GM19351 (cell line): ENCODE measurements around the gene PFKFB1.

Experiments used
- ATAC-seq: cut with Tn5 transposase; IDR thresholded peaks from one replicate; pipeline ENCODE4 v1.9.1; 2021; ENCODE audit warnings: mild to moderate bottlenecking, moderate library complexity; ENCODE audit not compliant: unreplicated experiment

Gene PFKFB1

DNA sequence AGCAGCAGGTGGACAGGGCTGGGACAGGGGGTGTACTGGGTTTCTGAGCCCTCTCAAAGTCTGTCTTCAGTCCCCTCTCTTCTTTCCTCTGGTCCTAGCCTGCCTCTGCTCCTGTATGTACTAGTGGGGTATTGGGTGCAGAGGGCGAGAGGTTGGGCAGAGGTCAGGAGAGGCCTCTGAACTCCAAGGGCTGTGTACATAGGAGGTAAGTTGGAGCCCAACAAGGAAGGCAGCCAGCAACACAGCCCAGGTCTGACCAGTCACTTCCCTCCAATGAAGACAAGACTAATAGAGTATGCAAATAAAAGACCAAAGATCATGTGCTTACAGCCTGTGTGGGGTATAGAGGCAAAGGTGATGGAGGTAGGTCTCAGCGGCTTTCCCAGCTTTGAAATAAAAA lies at the start of gene PFKFB1:
Gene PFKFB1 (minus strand): TSS at position 90 of the 400 bp plus-strand sequence. CDS start 181 bp downstream, outside the sequence.
- ATAC-seq: no peak

DNA sequence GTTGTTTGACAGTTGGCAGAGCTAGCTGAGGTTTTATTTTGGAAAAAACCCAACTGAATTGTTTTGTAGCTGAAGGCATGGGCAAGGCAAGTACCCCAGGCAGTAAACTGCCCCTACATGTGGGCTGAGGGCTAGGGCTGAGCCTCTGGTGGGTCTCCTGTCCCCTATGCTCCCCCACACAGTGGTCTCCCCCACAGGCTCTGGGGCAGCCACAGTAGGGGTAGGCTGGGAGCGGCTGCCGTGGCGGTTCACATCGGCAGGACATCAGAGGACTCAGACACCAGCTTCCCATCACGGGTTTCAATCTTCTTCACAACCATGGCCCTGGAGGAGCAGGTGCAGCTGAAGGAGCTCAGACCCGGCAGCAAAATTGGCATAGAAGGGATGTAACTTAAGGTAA lies 47.5 kb upstream of the PFKFB1 start:
- ATAC-seq: no peak

DNA sequence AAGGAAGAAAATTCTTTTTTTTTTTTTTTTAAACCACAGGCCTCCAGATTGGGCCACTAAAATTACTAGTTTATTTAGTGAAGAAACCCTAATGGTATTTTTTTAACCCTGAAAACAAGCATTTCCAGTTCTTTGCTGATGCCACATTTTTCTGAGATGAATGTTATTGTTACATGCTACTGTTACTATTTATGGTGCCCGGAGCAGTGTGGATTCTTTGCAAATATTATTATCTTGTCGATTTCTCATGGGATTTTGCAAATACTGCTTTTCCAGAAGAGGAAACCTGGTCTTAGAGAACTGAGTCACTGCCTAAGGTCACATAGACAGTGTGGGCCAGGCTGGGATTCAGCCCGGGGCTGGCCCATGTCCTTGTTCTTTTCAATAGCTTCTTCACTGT lies 45.5 kb upstream of the PFKFB1 start:
- ATAC-seq: no peak

DNA sequence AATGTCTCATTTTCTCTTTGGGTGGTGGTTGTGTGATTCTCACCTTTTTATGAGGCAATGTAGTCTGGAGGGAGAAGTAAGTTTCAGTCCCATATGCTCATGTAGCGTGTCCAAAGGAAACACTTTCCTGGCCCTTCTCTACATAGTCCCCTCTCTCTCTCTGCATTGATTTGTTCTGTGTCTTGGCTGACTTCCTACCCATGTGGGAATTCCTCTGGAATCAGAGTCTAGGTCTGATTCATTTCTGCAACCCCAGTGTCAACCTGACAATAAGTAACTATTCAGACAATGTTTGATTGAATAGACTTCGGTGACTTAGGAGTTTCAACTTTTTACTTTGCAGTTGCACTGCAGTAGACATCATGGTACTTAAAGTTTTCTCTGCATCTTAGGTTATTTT lies 39.4 kb upstream of the PFKFB1 start:
- ATAC-seq: no peak

DNA sequence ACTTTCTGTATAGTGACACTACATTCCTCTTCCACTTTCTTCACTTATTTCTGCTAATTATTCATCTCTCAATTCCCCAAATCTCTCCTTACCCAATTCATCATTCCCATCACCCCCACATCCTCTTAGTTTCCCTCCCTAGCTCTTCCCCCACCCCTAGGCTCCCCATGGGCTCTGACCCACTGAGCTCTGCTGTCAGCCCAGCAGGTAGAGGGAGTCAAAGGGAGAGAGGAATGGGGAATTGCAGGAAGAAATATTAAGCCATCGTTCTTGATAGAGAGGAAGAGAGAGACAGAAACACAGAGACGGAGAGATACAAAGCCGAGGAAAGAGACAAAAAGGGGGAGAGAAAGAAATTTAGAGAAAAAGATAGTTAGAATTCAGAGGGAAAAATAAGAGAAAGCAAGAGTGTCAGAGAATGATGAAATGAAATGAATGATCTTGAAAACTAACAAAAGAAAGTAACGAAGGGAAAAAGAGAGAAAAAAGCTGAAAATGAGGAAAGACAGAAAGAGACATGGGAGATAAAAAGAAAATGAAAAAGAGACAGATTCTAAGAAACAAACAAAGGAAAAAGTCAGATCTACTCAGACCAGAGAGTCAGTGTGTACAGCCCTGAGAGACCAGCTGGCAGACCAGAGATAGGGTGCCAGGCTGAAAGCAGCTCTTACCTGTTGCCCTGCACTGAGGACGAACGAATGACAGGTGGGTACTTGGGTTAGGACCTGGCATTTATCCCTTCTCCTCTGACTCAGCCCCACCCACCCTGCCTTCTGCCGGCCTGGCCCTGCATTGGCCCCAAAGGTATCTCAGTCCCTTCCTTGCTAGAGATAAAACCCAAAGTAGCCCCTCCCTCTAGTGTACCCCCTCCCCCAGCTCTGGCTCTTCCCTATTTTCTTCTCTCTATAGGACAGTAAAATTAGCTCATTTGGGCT lies 36.5 kb upstream of the PFKFB1 start, which contains the start of gene ALAS2:
Gene ALAS2 (minus strand): TSS at position 707 of the 935 bp plus-strand sequence. CDS start 4,977 bp downstream, outside the sequence.
- ATAC-seq: no peak

DNA sequence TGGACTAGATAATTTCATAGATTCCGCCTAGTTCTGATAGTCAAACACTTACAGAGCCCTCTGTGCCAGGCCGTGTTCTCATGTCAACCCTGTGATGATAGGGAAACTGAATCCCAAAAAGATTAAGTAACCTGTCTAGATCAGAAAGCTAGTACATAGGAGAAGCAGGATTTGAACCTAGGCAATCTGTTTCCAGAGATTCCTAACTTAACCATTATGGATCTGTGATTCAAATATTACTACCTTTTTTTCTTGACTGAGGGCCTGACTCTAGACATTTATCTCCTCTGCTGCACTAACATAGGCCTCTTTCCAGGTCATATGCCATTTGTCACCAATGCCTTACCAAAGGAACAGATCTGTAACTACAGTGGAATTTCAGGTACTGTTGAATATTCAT lies 35.3 kb upstream of the PFKFB1 start:
- no peak for ATAC-seq

DNA sequence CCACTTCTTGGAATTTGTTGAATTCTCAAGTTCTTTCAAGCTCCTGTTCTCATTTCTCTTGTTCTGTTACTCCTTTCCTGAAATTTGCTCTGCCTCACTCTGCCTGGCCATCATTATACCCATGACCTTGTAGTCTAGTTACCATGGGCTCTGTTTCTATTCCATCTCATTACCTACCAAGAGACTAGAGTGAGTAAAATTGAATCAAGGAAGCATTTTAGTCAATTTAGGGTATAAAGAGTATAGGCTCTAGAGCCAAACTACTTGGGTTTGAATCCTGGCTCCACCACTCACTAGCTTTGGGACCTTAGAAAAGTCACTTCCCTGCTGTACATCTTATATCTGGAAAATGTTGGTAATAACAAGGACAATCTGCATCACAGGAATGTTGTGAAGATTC lies 34.6 kb upstream of the PFKFB1 start:
- no peak for ATAC-seq

DNA sequence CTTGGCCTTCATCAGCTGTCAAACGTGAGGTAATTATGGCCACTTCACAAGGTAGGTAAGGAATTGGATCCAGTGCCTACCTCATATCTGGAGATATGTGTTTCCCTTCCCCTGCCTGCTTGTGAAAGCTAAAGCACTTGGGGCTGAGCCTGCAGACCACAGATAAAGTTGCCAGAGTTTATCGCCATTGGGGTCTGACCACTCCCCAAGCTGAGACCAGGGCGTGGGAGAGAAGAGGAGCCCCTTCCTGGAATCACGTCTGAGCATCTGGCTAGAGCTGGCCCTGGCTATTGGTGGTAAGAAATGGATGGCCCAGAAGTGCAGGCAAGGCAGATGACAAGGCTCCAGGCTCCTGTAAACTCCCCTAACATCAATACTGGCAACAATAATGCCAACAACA lies 34.1 kb upstream of the PFKFB1 start:
- no peak for ATAC-seq

DNA sequence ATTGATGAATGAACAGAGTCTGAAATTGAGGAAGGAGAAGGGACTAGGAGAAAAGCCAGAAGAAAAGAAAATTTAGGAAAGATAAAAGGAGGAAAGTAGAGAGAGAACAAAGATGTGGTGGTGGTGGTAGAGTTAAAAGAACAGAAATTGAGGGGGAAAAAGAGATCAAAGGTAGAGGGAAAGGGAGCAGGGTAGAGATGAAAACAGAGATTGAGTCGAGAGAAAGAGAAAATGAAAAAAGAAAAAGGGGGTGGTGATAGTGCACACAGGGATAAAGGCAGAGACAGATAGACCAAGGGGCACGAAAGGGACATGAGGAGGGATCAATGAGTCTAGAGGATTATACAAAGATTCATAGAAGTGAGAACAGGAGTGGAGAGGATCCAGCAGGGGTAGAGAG lies 32.9 kb upstream of the PFKFB1 start:
- ATAC-seq: no peak

DNA sequence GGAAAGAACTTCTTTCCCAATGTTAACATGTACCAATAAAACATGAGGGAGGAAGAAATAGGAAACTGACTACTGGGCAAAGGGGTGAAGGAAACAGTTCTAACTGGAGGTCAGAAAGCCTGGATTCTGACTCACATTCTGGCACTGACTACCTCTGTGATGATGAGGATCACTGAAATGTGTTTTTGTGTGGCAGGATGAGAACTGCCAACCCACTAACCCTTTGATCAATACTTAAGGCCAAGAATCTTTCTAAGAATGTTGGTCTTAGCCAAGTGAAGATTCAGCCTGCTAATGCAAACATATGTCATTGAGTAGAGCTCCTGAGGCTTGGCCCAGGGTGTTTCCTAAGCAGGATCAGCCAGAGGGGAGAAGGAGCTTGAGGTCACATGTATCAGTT lies 32.2 kb upstream of the PFKFB1 start:
- no peak for ATAC-seq

DNA sequence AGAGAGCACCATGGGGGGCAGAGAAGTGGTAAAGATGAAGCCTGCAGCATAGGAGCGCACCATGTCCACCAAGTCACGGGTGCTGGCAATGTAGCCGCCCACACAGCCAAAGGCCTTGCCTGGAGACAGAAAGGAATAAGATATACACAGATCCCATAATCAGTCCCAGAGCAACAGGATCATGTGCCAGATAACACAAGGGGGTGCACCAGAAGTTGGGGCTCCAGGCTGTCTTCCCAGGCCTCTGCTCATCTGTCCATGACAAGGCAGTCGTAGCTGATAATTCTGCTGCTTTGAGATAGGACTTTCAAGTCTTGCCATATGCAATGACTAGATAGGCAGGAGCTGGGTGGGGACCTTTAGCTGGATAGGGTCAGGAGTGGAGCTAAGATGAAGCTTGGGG lies 20.9 kb upstream of the PFKFB1 start:
- no peak for ATAC-seq

DNA sequence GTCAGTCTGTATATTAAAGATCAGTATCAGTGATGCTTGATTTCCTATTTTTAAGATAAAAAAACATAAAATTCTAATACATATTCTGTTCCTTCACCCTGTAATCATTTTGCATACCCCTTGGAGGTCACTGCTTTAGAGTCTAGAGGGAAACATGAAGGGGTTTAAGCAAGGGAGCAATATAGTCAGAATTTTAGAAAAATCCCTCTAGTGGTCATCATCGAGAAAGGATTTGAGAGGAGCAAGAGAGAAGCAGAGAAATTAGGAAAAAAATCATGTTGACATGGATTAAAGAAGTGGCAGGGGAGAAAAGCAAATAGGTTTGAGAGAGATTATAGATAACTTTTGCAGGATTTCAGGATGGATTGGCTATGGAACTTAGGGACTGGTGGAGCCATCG lies 17.3 kb upstream of the PFKFB1 start:
- no peak for ATAC-seq

DNA sequence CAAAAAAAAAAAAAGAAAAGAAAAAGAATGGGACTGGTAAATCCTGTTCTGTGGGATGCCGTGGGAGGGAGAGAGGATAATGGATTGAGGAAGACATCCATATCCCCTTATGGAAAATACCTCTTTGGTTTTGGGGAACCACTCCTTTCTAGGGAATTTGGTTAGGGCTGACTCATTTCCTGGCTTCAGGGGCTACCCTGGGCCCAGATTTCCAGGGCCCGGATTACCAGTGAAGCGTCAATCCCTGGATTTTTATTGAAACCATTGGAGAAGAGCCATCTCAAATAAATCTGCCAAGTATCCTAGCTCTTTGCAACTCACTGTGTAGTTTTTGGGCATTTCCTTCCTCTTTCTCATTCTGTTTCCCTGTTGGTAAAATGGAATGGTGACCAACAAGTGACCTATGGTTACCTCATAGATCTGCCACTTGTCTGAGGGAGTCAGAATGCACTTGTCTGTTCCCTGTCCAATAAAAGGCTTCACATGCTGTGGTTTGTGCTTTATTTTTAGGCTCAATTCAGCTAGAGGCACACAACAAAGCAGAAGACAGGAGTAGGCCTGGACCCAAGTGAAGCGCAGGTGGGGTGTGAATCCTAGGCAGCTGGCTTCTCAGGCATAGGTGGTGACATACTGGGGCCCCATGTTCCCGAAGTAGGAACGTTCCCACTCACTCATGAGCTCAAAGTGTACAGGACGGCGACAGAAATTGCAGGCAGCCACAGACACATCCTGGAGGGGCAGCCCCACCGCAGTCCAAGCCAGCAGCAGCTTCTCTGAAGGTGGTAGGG lies 14.8 kb upstream of the PFKFB1 start:
- ATAC-seq: no peak

DNA sequence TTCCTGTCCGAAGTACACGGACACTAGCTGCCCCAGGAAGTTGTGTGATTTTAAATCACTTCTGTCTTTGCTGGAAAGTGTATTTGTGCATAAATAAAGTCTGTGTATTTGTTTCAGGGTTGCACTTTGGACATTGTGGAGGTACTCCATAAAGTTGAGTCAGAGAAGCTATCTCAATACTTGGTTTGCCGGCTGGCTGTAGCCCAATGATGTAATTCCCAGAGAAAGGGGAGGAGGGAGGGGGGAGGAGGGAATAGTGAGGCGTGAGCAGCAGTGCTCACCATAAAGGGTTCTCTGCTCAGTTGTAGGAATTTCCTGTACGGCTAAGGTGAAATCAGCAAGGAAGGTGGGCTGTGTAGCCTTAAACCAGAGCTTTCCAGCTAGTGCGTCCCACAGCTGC lies 13.7 kb upstream of the PFKFB1 start:
- ATAC-seq: no peak

DNA sequence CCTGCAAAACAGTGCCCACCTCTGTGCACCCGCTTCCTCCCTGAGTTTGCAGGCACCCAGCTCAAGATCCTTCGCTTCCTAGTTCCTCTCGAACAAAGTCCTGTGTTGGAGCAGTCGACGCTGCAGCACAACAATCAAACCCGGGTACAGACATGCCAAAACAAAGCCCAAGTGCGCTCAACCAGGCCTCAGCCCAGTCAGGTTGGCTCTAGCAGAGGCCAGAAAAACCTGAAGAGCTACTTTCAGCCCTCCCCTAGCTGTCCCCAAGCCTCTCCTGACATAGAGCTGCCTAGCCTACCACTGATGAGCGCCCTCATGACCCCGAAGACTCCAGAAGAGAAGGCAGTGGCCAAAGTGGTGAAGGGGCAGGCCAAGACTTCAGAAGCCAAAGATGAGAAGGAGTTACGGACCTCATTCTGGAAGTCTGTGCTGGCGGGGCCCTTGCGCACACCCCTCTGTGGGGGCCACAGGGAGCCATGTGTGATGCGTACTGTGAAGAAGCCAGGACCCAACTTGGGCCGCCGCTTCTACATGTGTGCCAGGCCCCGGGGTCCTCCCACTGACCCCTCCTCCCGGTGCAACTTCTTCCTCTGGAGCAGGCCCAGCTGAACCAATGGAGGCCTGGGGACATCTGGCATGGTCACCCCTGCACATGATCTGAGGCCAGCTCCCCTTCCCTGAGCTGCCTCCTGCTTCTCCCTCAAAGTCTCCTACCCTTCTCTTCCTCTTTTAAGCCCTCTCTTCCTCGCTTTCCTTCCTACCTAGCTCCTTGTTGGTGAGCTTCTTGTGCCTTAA lies 13.0 kb upstream of the PFKFB1 start:
- no peak for ATAC-seq

DNA sequence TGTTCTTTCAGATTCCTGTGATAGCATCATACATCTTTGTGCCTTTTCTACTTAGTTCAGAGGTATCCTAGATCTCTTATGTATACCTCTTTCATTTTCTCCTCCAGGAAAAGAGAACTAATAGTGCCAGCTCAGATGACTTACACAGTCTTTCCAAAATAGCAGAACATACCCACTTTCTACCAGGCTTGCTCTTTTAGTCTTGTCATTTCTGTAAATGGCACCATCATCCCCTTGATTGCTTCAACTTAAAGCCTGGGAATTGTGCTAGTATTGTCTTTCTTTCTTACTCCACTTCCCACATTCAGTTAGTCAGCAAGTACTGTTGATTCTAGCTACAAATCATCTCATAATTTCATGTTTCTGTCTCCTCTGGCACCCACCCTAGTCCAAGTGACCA lies 11.3 kb upstream of the PFKFB1 start:
- ATAC-seq: no peak

DNA sequence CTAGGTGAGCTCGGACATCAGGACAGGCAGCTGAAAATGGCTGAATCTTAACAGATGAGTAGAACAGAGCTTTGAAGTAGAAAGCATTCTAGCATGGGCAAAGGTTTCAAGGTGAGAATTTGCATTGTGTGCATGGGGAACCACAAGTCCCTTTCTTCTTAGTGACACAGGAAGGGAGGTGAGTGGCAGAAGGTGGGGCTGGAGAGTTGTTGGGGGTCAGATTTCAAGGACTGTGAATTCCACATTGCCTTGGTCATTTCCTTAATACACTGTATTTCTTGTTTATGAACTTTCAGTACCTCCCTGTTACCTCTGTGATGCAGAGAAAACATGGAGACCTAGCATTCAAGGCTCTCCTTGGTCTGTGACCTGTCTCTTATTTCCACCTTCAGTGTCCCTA lies 10.2 kb upstream of the PFKFB1 start:
- no peak for ATAC-seq

DNA sequence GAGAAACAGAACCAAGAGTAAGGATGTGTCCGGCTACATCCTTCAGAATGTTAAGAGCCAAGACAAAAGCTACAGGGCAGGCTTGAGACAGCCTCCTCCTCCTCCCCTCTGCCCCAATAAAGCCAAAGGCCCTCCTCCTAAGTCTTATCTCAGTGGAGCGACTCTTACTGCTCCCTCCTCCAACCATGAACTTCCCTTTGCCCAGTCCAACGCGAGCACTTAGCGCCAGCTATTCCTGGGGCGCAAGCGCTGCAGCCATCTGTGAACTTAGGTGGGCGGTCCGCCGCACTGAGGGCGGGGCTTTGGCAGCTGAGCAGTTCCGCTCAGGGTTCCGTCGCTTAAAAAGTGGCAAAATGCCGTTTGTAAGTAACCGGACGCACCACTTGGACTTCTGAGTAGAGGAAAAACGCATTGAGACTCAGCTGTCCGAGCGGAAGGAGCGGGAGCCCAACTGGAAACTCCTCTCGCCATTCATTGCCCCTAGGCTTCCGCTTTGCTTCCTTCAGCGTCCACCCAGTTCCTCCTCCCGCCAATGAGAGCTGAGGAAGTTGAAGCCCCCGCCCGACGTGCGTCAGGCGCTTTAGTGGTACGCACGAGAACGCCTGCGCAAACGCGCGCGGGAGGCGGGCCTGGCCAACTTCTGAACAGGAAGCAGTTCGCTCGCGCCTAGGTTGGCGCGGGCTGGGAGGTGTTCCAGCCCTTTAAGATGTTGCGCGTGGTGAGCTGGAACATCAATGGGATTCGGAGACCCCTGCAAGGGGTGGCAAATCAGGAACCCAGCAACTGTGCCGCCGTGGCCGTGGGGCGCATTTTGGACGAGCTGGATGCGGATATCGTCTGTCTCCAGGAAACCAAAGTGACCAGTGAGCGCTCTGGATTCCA lies 6.0 kb upstream of the PFKFB1 start, which contains the start of gene APEX2:
Gene APEX2 (plus strand): TSS at position 647 of the 882 bp plus-strand sequence. CDS start 60 bp downstream, at position 707.
- ATAC-seq: peak; percentile 92

DNA sequence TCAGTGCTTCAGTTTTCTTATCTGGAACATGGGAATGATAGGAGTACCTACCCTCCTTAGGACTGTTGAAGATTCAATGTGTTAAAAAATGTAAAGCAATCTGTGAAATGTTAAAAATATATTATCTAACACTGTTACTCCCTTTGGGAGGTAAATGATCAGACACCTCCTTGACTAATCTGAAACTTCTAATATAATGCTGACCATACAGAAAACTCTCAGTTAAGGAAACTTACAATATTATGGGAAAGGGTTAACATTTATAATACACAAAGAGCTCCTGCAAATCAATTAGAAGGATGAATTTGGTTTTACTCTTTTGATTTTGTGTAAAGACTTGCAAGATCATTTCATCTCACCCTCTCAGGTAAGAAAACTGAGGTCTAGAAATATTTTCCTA lies 1.6 kb upstream of the PFKFB1 start:
- no peak for ATAC-seq
